B cell (primary cell): ENCODE measurements around the gene FAM13C. TPM values are rescaled to one million over a fixed set of nuclear protein-coding genes. Genes with fewer than 3 reads are reported as not detected.

ENCODE experiments used
- ATAC-seq: fragments of 200-7000 bp; cut with Tn5 transposase; one replicate; pipeline ENCODE4 v1.10.0; 2021; ENCODE audit warnings: low read depth, mild to moderate bottlenecking, moderate number of reproducible peaks, moderate library complexity
- CTCF ChIA-PET: fragments of 350-600 bp; sonication (Branson Sonifier 250); formaldehyde crosslinking; loops from one replicate; lab custom pipeline; 2021; ENCODE audit warnings: antibody characterized with exemption, inconsistent platforms; lab: Charles Lee
- POLR2A ChIA-PET: fragments of 350-600 bp; sonication (Branson Sonifier 250); formaldehyde crosslinking; loops from one replicate; lab custom pipeline; 2021; ENCODE audit warnings: antibody characterized with exemption; lab: Charles Lee
- DNase-seq: peaks from one replicate; pipeline ENCODE4 v3.0.0; 2013
- H2AFZ ChIP-seq: 2 replicates; pipeline ENCODE4 v1.6.1; 2012; ENCODE audit warnings: mild to moderate bottlenecking, low read depth, low read length; ENCODE audit not compliant: insufficient read depth, poor library complexity, severe bottlenecking
- H3K27ac ChIP-seq, 2 donors: 1 replicate in 1 of 2; 2 replicates in 1 of 2; pipeline ENCODE4 v1.5.1; 2012 to 2013; ENCODE audit warnings: low read length in 2 of 2, mild to moderate bottlenecking in 2 of 2, moderate library complexity in 1 of 2
- H3K27me3 ChIP-seq, 4 experiments: fragments of 200-600 bp in 1 of 4; sonication (generic) in 1 of 4; replicated peaks in 1 of 4; 1 replicate in 2 of 4; 2 replicates in 2 of 4; pipeline versions ENCODE4 v1.6.1 to v1.7.0; 2013 to 2016; ENCODE audit warnings: low read length in 3 of 4, mild to moderate bottlenecking in 2 of 4, mixed read lengths in 1 of 4, moderate library complexity in 1 of 4; ENCODE audit not compliant: insufficient read depth in 4 of 4, control insufficient read depth in 3 of 4; ENCODE audit errors: control extremely low read depth in 1 of 4
- H3K36me3 ChIP-seq, 2 experiments: replicated peaks in 1 of 2; 1 replicate in 1 of 2; 2 replicates in 1 of 2; pipeline versions ENCODE4 v1.6.1 to v1.7.1; 2013; ENCODE audit warnings: low read length in 1 of 2; ENCODE audit not compliant: insufficient read depth in 2 of 2, control insufficient read depth in 1 of 2; ENCODE audit errors: control extremely low read depth in 1 of 2, extremely low read depth in 1 of 2
- H3K4me1 ChIP-seq, 2 donors: fragments of 200-600 bp in 1 of 2; sonication (generic) in 1 of 2; 1 replicate in 1 of 2; 2 replicates in 1 of 2; pipeline versions ENCODE4 v1.5.1 to v1.6.1; 2013 to 2017; ENCODE audit warnings: low read length in 2 of 2; ENCODE audit not compliant: control insufficient read depth in 2 of 2, insufficient read depth in 2 of 2
- H3K4me2 ChIP-seq: replicated peaks from 2 replicates; pipeline ENCODE3; 2012; ENCODE audit warnings: mild to moderate bottlenecking, low read depth, low read length; ENCODE audit not compliant: poor library complexity, severe bottlenecking
- H3K4me3 ChIP-seq, 5 experiments: fragments of 200-600 bp in 1 of 5; sonication (generic) in 1 of 5; 1 replicate in 3 of 5; 2 replicates in 2 of 5; pipeline versions ENCODE4 v1.5.1 to v1.7.0; 2011 to 2016; ENCODE audit warnings: low read length in 4 of 5, mild to moderate bottlenecking in 4 of 5, low read depth in 2 of 5, control low read depth in 1 of 5, moderate library complexity in 1 of 5; ENCODE audit not compliant: insufficient read depth in 1 of 5; ENCODE audit errors: control extremely low read depth in 1 of 5, extremely low read depth in 1 of 5
- H3K79me2 ChIP-seq: fragments of 200-600 bp; sonication (generic); one replicate; pipeline ENCODE4 v1.6.0; 2016; ENCODE audit warnings: low read length; ENCODE audit not compliant: control insufficient read depth, insufficient read depth
- H3K9ac ChIP-seq: fragments of 200-600 bp; sonication (generic); 2 replicates; pipeline ENCODE4 v1.6.1; 2017; ENCODE audit warnings: mild to moderate bottlenecking, low read length, moderate library complexity
- H3K9me3 ChIP-seq, 3 donors: one replicate each; pipeline versions ENCODE4 v1.6.1 to v1.7.1; 2013; ENCODE audit warnings: low read length in 2 of 3; ENCODE audit not compliant: control insufficient read depth in 2 of 3, insufficient read depth in 1 of 3; ENCODE audit errors: control extremely low read depth in 1 of 3
- H4K20me1 ChIP-seq: 2 replicates; pipeline ENCODE4 v1.6.0; 2012; ENCODE audit warnings: mild to moderate bottlenecking, low read length; ENCODE audit not compliant: insufficient read depth, control insufficient read depth, poor library complexity, severe bottlenecking
- H3K27ac Mint-ChIP-seq: one replicate; pipeline ENCODE4 v1.8.0; 2021; ENCODE audit warnings: mixed read lengths
- H3K27me3 Mint-ChIP-seq: one replicate; pipeline ENCODE4 v1.8.0; 2021; ENCODE audit warnings: mixed read lengths
- H3K4me1 Mint-ChIP-seq: one replicate; pipeline ENCODE4 v1.8.0; 2021; ENCODE audit warnings: mixed read lengths
- H3K4me3 Mint-ChIP-seq: one replicate; pipeline ENCODE4 v1.8.0; 2021; ENCODE audit warnings: mixed read lengths
- H3K9me3 Mint-ChIP-seq: one replicate; pipeline ENCODE4 v1.8.0; 2022; ENCODE audit warnings: mixed read lengths; ENCODE audit not compliant: insufficient read depth
- CTCF ChIP-seq: fragments of 200-600 bp; IDR thresholded peaks from one replicate; pipeline ENCODE4 v1.8.0; 2022; ENCODE audit warnings: antibody characterized with exemption, mild to moderate bottlenecking
- EZH2 ChIP-seq: IDR thresholded peaks from 2 replicates; pipeline ENCODE4 v1.6.1; 2012; ENCODE audit warnings: borderline replicate concordance, low read depth, mild to moderate bottlenecking, moderate library complexity, low read length; ENCODE audit not compliant: insufficient read depth, poor library complexity, severe bottlenecking
- WGBS: methylation state at CpG from one replicate; pipeline ENCODE4 v1.1.5; 2013; ENCODE audit warnings: missing lambda C conversion rate; ENCODE audit not compliant: insufficient coverage; 5-methylcytosine and 5-hydroxymethylcytosine counted together
- intact Hi-C: fragments of 100-400 bp; cut with micrococcal nuclease; formaldehyde crosslinking; loops from one replicate; pipeline ENCODE4 v1.10.0; 2022
- polyA plus RNA-seq: library from polyadenylated mRNA; depleted of rRNA; stranded (reverse); fragments of >200 nt; gene quantifications from 2 replicates; pipeline ENCODE4 v1.2.3, GENCODE V29; 2012
- total RNA-seq, 2 donors: library from RNA; stranded (reverse); fragments of 120-200 nt in 1 of 2; gene quantifications; 1 replicate in 1 of 2; 2 replicates in 1 of 2; pipeline versions ENCODE4 v1.2.3 to v1.2.4, GENCODE V29; 2013 to 2022

Gene FAM13C
- total and polyA plus RNA-seq, 2 donors (not counting 1 experiment from before 2014, with no cell fraction given) = not detected

GRCh38 chr10:59346321-59346720, 16.0 kb downstream of the FAM13C start:
- no peak overlapping the region for H3K4me3 Mint-ChIP-seq
- no peak overlapping the region for H3K27ac Mint-ChIP-seq
- TF ChIP-seq CTCF = no peak
- no peak for TF ChIP-seq EZH2
- WGBS = no CpG with 5 or more reads among the region's 1 CpG
- no peaks in the 10 kb centered on the region for H3K27me3 Mint-ChIP-seq
- Histone ChIP-seq H2AFZ (no peak overlapping the region), H3K79me2 (no peaks in the 10 kb centered on the region), H3K4me3 (no peak overlapping the region), H3K9me3 (no peaks in the 10 kb centered on the region), H3K4me1 (no peaks in the 10 kb centered on the region), H3K27ac (no peak overlapping the region), H3K4me2 (no peak overlapping the region), H3K27me3 (no peaks in the 10 kb centered on the region), H3K9ac (no peak overlapping the region), H4K20me1 (no peaks in the 10 kb centered on the region), H3K36me3 (no peaks in the 10 kb centered on the region)
- intact Hi-C loops = no loop called here
- DNase-seq (no peak), ATAC-seq (no peak)
- H3K4me1 Mint-ChIP-seq = no peaks in the 10 kb centered on the region
- ChIA-PET CTCF (no interaction called here), POLR2A (no interaction called here)
- no peaks in the 10 kb centered on the region for H3K9me3 Mint-ChIP-seq

DNA sequence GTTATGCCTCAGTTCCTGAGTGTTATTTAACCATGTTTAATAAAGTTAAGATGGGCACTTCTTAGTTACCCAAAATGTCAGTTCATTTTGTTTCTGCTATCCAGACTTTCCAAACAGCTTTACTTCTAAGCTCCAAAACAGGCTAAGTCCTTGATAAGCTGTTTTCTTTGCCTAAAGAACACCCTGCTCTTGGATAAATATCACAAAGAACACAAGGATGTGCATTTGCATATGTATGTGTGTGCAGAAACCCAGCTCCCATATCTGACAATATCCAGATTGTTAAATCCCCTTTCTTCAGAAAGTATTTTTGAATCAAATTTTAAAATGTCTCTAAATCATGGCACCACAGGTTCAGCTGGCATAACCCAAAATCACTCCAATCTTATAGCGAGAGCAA, 19.6 kb downstream of the FAM13C start:
- no peak for TF ChIP-seq EZH2
- Histone ChIP-seq H3K4me1 (no peaks in the 10 kb centered on the region), H3K79me2 (no peaks in the 10 kb centered on the region), H3K36me3 (no peaks in the 10 kb centered on the region), H2AFZ (no peak overlapping the region), H3K9ac (no peak overlapping the region), H3K4me2 (no peak overlapping the region), H3K27ac (no peak overlapping the region), H3K9me3 (no peaks in the 10 kb centered on the region), H3K4me3 (no peak overlapping the region), H3K27me3 (no peaks in the 10 kb centered on the region), H4K20me1 (no peaks in the 10 kb centered on the region)
- no peak overlapping the region for H3K27ac Mint-ChIP-seq
- H3K4me1 Mint-ChIP-seq = no peaks in the 10 kb centered on the region
- no CpG with 5 or more reads among the region's 1 CpG for WGBS
- H3K4me3 Mint-ChIP-seq = no peak overlapping the region
- no peaks in the 10 kb centered on the region for H3K9me3 Mint-ChIP-seq
- no peak for ATAC-seq
- ChIA-PET CTCF (no interaction called here), POLR2A (no interaction called here)
- H3K27me3 Mint-ChIP-seq = no peaks in the 10 kb centered on the region
- no peak for DNase-seq
- intact Hi-C loops = no loop called here
